Amniotic stem cell (primary cell): Measurements from ENCODE around the gene RUNDC3A.
A peak's percentile ranks its signal among the peaks of the same experiment; 100 is the strongest.
"Not testable (repeated sequence)": the region's sequence is repeated elsewhere in the genome, so short reads cannot be mapped to it uniquely, and the experiment has no call there.

Experiments used
- DNase-seq: peaks from one replicate; lab custom pipeline; 2025; lab: John Stamatoyannopoulos, UW

Gene RUNDC3A

DNA sequence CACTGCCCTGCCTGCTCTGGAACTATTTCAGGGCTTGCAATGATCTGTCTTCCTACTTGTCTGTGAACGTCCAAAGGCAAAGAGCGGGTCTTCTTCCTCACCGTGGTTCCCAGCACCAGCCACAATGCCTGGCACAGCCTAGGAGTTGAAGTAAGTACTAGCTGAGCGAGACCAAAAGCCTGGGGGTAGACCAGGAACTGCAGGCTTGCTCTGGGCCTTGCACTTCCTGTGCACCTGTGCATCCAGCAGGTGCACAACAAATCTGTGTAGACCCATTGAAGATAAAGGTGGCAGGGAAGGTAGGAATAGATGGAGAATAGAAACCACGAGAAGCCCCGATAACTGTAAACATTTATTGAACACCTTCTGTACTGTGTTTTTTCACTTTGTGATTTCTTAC, 50.6 kb downstream of the RUNDC3A start:
- DNase-seq = no peak

DNA sequence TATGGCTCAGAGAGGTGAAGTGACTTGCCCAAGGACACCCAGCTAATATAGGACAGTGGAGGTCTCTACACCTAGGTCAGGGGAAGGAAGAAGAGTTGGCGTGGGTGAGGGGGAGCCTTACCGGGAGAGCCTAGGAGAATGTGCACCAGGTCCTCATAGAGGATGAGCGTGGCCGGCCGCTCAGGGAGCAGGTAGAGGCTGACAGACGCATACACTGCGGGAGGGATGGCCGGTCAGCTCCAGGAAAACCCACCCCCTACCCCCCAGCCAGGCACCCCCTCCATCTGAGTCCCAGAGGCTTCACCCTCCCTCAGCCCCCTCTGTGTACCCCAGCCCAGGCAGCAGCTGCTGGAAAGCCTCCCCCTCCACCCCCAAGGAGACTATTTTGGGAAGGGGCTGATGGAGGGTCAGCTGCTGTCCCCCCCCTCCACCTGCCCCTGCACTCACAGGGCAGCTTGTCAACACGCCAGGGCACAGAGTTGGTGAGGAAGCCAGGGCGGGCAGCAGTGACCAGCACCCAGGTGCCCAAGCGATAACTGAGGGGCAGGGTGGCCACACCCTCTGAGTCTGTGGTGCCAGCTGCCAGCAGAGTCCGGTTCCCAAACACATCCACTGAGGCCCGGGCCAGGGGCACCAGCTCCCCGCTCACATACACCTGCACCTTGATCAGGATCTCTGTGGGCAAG, 51.2 kb downstream of the RUNDC3A start:
- no peak for DNase-seq

DNA sequence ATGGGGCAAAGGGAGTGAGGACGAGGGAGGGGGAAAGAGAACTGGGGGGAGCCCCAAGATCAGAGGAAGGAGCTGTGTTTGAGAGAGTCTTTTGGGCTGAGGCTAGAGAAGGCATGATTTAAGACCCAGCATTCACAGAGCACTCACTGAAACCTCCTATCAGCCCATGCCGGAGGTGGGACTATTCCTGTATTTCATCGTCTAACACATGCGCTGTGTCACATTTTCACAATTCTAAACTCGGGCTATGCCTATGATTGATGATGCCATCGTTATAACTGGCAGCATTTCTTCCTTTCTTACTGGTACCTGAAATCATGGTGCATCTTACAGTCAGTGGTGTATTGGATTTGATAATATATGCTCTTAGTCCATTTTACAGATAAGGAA, 51.7 kb downstream of the RUNDC3A start:
- DNase-seq = no peak

DNA sequence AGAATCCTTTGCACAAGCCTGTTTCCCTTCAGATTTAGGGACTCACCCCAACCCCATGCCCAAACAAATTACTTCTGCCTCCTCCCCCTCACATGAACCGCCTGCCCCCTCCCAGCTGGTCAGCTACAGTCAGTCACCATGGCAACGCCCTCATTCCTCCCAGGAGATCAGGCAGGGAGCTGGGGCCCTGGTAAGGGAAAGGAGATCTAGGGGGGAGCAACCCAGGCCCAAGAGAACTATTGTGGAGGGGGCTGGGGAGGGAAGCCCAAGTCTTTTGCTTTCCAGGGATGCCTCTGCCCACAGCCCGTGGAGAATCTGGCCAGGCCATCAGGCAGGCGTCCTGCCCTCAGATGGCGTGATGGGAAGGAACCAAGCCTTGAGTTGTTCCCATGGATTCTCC, 52.4 kb downstream of the RUNDC3A start:
- DNase-seq = no peak

DNA sequence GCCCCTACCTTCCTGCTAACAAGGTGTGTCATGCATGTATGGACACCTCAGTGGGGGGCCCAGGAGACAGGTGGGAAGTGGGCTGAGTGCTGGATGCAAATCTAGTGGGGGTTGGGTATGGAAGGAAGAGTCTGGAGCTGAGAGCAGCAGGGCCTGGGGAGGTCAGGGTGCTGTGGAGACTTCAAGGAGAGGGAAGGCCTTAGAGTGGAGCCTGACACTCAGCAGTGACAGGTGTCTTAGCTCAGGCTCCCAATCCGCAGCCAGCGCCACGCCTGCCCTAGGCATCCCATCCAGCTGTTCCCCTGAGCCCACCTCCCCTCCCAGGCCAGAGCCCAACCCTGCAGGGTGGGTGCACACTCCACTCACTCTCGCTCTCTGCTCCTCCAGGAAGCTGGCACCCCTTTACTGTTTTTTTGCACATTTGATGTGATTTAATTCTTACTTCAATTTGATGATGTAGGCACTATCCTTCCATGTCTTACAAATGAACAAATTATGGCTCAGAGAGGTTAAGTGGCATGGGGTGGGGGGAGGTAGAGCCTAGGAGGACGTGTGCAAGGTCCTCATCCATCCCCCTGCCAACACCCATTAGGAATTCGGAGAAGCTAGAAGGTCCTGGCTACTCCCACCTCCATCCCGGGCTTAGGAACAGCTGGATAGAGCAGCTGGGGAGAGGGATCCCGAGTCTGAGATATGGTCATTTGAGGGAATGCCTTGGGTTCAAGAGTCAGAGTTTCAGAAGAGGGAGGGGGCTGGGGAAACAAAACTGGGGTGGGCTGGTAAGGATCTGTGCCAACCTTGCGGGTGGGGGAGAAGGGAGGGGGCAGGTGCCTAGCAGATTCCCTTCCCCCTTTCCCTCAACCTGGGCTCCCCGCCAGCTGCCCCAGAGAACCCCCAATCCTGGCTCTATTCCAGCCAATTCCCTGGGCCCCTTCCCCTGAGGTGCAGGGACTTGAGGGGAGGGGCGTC, 53.2 kb downstream of the RUNDC3A start:
- no peak for DNase-seq

DNA sequence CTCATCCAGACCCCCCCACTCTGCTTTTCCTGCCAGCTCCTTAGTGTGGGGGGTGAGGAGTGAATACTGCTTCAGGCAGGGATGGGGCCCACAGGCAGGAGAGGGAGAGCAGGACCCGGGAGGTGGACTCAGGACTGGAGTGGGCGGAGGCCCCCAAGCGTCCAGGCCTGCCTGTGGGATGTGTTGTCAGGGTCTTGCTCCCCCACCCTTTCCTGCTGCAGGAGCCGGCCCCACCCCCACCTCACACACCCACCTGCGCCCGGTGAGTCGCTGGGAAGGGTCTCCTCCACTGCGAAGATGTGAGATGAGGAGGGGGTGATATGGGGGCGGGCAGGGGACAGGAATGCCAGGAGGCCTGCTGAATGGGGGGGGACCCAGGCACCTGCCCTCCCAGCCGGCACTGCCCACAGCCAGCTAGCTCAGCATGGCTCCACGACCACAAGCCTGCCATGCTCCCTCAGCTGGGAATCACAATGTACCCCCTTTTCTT, 54.1 kb downstream of the RUNDC3A start:
- DNase-seq = no peak

DNA sequence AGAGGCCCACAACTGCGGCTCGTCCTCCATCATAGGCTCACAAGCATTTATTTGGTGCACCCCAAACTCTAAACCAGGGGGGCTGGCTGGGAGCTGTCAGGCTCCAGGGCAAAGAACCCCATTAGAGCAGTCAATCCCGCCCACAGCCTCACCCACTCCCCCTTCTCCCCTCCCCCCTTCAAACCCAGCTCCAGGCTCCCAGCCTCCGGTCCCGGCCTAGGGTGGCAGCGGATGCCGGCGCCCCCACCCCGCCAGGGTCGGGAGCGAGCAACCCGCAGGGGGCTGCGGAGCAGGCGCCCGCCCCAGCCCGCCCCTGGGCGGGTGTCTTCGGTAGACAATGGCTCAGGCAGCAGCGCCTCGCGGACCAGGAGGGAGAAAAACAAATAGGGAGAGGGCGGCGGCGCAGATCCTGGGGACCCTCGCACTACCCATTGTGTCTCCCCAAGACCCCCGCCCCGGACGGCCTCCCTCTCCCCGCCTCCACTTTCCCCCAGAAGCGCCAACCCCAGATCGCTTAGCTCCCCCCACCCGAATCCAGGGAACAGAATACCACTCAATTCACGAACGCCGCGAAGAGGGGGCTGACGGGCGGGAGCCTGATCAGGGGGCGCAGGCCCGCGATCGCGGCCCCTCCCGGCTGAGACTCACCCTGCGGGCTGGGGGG, 54.7 kb downstream of the RUNDC3A start:
- DNase-seq = no peak

DNA sequence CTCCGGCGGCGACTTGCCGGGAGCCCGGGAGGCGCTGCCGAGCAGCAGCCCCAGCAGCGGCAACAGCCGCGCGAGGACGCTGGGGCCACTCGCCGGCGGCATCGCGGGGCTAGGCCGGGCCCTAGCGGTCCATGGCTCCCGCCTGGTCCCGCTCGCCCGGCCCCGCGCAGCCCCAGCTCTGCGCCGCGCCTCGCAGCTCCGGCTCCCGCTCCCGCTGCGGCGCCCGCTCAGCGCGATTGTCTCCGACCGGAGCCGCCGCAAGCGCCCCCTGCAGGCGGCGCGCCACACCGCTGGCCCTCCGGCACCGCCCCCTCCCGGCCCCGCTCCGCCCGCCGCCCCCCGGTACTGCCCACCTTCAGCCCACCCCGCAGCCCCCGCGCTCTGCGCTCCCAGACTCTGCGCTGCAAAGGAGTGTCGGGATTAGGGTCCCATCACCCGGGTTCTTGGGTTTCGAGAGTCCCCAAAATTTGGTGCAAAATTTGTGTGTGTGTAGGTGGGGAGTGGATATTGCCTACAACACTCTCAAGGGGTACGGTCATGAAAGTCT, 55.3 kb downstream of the RUNDC3A start, which contains the start of gene FAM171A2:
Gene FAM171A2, minus strand, starts transcription at position 241 of the 547 bp plus-strand sequence. Its CDS starts 139 bp downstream, at position 102.
- peak; percentile 15 for DNase-seq

DNA sequence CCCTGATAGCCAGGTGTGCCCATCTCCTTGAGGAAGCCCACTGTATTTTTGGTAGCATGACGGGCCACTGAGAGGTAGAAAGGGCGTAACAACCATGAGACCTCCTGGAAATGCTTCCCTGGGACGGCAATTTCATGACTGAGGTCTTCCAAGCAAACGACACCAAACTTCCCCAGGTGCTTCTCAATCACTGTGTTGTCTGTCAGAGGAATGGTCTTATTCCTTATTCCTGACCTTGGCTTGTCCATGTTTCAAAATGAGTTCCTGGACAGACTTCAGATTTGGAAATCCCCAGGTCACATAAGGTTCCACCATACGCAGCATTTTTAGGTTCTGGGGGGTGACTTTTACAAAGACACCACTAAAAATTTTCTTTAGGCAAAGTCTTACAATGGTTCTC, 56.6 kb downstream of the RUNDC3A start:
- DNase-seq = not testable (repeated sequence)

DNA sequence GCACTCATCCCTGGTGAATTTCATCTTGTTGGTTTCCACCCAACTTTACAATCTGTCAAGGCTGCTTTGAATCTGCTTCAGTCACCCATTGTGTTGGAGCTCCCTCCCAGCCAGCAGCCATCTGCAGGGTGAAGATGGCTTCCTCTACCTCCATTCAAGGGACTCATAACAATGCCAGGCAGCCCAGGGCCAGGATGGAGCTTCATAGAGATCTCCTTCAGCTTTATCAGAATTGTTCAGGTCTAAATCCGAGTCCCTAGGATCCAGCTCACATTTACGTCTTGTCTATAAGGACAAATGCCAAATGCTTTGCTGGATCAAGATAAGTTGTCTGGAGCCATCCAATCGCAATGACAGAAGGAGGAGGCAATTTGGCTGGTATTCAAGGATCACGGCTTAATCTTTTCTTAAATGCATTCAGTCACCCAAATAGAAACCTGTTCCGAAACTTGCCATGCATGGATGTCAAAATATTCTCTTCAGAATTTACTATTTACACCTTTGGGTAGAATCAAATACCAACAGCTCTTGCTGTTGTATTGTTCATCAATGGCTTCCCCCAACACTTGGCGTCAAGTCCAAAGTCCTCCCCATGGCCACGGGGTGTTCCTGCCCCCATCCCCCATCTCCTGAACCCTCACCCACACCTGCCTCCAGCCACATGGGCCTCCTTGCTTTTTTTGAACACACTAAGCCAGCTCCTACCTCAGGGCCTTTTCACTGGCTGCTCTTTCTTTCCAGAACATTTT, 59.0 kb downstream of the RUNDC3A start:
- no peak for DNase-seq
